ENCODE data around the gene SORD.
"Not testable (repeated sequence)": the region's sequence is repeated elsewhere in the genome, so short reads cannot be mapped to it uniquely, and the experiment has no call there.

SORD gene

GRCh38 chr15:45069942-45070360, 47.0 kb downstream of the SORD start:
- DNase-seq = not testable (repeated sequence)

GRCh38 chr15:45073602-45074001, 50.6 kb downstream of the SORD start:
- not testable (repeated sequence) for DNase-seq

- not testable (repeated sequence) for DNase-seq
Measured at GRCh38 chr15:45075440-45076320, 52.7 kb downstream of the SORD start.

GRCh38 chr15:45077391-45077790, 54.4 kb downstream of the SORD start:
- DNase-seq = not testable (repeated sequence)

- DNase-seq = not testable (repeated sequence)
Measured at GRCh38 chr15:45079201-45079600, 56.2 kb downstream of the SORD start.

- not testable (repeated sequence) for DNase-seq
Measured at GRCh38 chr15:45079628-45080246, 56.7 kb downstream of the SORD start.

- not testable (repeated sequence) for DNase-seq
Measured at GRCh38 chr15:45080593-45080992, 57.6 kb downstream of the SORD start.

GRCh38 chr15:45082412-45082811, 59.4 kb downstream of the SORD start:
- DNase-seq = not testable (repeated sequence)

GRCh38 chr15:45083223-45083622, 60.2 kb downstream of the SORD start:
- DNase-seq = no peak

GRCh38 chr15:45084163-45084562, 61.2 kb downstream of the SORD start:
- DNase-seq = no peak

GRCh38 chr15:45087513-45087912, 64.5 kb downstream of the SORD start:
- DNase-seq = no peak

GRCh38 chr15:45088801-45089711, 66.1 kb downstream of the SORD start:
- DNase-seq = no peak

- no peak for DNase-seq
Measured at GRCh38 chr15:45089712-45090373, 66.8 kb downstream of the SORD start.

GRCh38 chr15:45091161-45091560, 68.2 kb downstream of the SORD start:
- no peak for DNase-seq

- no peak for DNase-seq
Measured at GRCh38 chr15:45091576-45091975, 68.6 kb downstream of the SORD start.

- no peak for DNase-seq
Measured at GRCh38 chr15:45093013-45093412, 70.0 kb downstream of the SORD start.

GRCh38 chr15:45093622-45094357, 70.8 kb downstream of the SORD start:
- DNase-seq = no peak

GRCh38 chr15:45094358-45094730, 71.3 kb downstream of the SORD start:
- DNase-seq = no peak

- DNase-seq = no peak
Measured at GRCh38 chr15:45095661-45096060, 72.7 kb downstream of the SORD start.

GRCh38 chr15:45097466-45097865, 74.5 kb downstream of the SORD start:
- no peak for DNase-seq

GRCh38 chr15:45099549-45100165, 76.7 kb downstream of the SORD start:
- no peak for DNase-seq

All from effector CD4-positive, alpha-beta T cell (primary cell).